Measurements from ENCODE around the gene AGBL1.

Gene AGBL1

DNA sequence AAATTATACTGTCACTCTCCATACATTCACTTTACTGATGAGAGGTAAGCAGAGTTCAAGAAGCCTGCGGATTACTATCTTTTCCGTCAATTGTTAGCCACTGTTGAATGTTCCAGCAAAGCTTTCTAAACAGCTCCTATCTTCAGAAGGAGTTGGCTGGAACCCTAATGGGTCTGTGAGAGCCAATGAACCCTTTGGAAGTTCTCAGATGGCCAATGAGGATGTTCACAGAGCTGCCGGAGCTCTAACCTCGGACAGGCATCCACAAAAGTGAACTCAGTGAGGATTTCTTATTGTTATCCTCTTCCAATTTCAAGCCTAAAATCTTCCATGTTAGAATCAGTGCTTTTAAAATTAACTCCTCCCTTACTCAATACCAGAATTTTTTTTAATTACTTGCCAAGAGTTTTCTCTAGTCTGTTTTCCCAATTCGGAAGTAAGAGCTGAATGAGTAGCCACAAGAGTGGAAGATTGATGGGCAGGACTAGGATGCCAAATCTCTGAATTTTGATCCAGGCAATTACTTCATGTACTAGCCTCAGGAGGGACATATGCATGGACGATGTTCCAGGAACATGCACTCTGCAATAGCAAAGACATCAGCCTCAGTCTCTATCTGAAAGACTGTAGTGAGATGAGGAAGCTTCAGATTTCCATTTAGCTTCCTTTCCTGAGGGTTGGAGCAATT is 78.1 kb downstream of the AGBL1 start:
- H3K4me3 Mint-ChIP-seq, result no peak overlapping the region
- H3K9me3 Mint-ChIP-seq, result no peaks in the 10 kb centered on the region
- no peak for DNase-seq (ENCODE audit: low spot score in 2 of 2)
- ATAC-seq (replicated peaks; ENCODE audit: extremely low read depth, poor library complexity, severe bottlenecking), result no peak
- no peaks in the 10 kb centered on the region for H3K36me3 Mint-ChIP-seq (ENCODE audit: insufficient read depth)
- no peak overlapping the region for H3K27ac Mint-ChIP-seq (ENCODE audit: low read depth)
- H3K4me1 Mint-ChIP-seq, result no peaks in the 10 kb centered on the region
- H3K27me3 Mint-ChIP-seq, result peaks cover 14% of the 10 kb centered on the region

GRCh38 chr15:86159468-86159867 is 79.8 kb downstream of the AGBL1 start:
- no peaks in the 10 kb centered on the region for H3K36me3 Mint-ChIP-seq (ENCODE audit: insufficient read depth)
- no peaks in the 10 kb centered on the region for H3K9me3 Mint-ChIP-seq
- no peak overlapping the region for H3K4me3 Mint-ChIP-seq
- peaks cover 20% of the 10 kb centered on the region for H3K27me3 Mint-ChIP-seq
- no peak for ATAC-seq (replicated peaks; ENCODE audit: extremely low read depth, poor library complexity, severe bottlenecking)
- H3K27ac Mint-ChIP-seq (ENCODE audit: low read depth), result no peak overlapping the region
- DNase-seq (ENCODE audit: low spot score in 2 of 2), result no peak
- no peaks in the 10 kb centered on the region for H3K4me1 Mint-ChIP-seq

- ATAC-seq (replicated peaks; ENCODE audit: extremely low read depth, poor library complexity, severe bottlenecking) (no peak), DNase-seq (ENCODE audit: low spot score in 2 of 2) (no peak)
- H3K4me1 Mint-ChIP-seq, result no peaks in the 10 kb centered on the region
- no peak overlapping the region for H3K27ac Mint-ChIP-seq (ENCODE audit: low read depth)
- H3K4me3 Mint-ChIP-seq, result no peak overlapping the region
- no peaks in the 10 kb centered on the region for H3K36me3 Mint-ChIP-seq (ENCODE audit: insufficient read depth)
- H3K9me3 Mint-ChIP-seq, result no peaks in the 10 kb centered on the region
- peaks cover 28% of the 10 kb centered on the region for H3K27me3 Mint-ChIP-seq
These were observed 81.6 kb downstream of the AGBL1 start for GRCh38 chr15:86161250-86161649.

DNA sequence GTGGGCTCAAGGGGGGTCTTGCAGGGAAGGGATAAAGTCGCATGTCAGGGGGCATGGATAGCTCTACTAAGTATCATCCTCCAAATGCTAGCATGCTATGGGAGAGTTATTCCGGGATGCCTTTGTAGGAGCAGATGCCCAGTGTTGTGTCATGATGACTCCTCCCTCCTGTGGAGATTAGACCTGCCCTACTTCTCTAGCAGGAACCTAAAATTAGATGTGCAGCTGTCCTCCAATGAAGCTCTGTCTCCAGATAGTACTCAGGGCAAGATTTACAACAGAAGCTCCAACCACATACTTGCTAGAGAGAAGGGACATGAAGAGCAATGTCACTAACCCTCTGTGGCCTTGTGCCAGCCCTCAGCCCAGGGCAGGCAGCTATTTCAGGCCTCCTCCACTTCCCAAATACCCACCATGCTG is 82.5 kb downstream of the AGBL1 start:
- H3K36me3 Mint-ChIP-seq (ENCODE audit: insufficient read depth), result no peaks in the 10 kb centered on the region

GRCh38 chr15:86162641-86163040 is 83.0 kb downstream of the AGBL1 start:
- H3K36me3 Mint-ChIP-seq (ENCODE audit: insufficient read depth), result no peaks in the 10 kb centered on the region
- H3K4me3 Mint-ChIP-seq, result no peak overlapping the region
- H3K9me3 Mint-ChIP-seq, result no peaks in the 10 kb centered on the region
- H3K27ac Mint-ChIP-seq (ENCODE audit: low read depth), result no peak overlapping the region
- no peaks in the 10 kb centered on the region for H3K4me1 Mint-ChIP-seq
- peaks cover 32% of the 10 kb centered on the region for H3K27me3 Mint-ChIP-seq
- ATAC-seq (replicated peaks; ENCODE audit: extremely low read depth, poor library complexity, severe bottlenecking) (no peak), DNase-seq (ENCODE audit: low spot score in 2 of 2) (no peak)

More for the DNA sequence above, 82.5 kb downstream of the AGBL1 start:
- DNase-seq (ENCODE audit: low spot score in 2 of 2) (no peak), ATAC-seq (replicated peaks; ENCODE audit: extremely low read depth, poor library complexity, severe bottlenecking) (no peak)
- Mint-ChIP-seq H3K27ac (ENCODE audit: low read depth) (no peak overlapping the region), H3K9me3 (no peaks in the 10 kb centered on the region), H3K27me3 (peaks cover 29% of the 10 kb centered on the region), H3K4me1 (no peaks in the 10 kb centered on the region), H3K4me3 (no peak overlapping the region)

DNA sequence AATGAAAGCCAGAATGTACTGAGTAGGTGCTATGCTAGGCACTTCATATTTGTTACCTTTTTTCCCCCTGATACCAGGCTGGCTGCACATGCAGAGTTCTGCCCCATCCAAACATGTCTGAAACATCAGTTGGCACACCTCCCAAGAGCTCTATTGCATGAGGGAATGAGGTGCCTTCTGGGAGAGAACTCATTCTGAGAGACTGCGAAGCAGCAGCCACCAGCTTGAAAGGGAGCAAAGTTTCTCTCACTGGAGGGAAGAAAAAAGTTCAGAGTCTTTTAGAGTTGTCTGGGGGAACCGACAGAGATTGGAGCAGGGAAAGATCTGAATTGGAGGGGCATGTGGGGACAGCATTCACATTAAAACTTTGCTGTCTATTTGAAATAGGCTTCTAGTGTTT is 84.1 kb downstream of the AGBL1 start:
- Mint-ChIP-seq H3K4me3 (no peak overlapping the region), H3K4me1 (no peaks in the 10 kb centered on the region), H3K27me3 (peaks cover 30% of the 10 kb centered on the region), H3K27ac (ENCODE audit: low read depth) (no peak overlapping the region), H3K36me3 (ENCODE audit: insufficient read depth) (no peaks in the 10 kb centered on the region), H3K9me3 (no peaks in the 10 kb centered on the region)
- DNase-seq (ENCODE audit: low spot score in 2 of 2), result no peak
- ATAC-seq (replicated peaks; ENCODE audit: extremely low read depth, poor library complexity, severe bottlenecking), result no peak

DNA sequence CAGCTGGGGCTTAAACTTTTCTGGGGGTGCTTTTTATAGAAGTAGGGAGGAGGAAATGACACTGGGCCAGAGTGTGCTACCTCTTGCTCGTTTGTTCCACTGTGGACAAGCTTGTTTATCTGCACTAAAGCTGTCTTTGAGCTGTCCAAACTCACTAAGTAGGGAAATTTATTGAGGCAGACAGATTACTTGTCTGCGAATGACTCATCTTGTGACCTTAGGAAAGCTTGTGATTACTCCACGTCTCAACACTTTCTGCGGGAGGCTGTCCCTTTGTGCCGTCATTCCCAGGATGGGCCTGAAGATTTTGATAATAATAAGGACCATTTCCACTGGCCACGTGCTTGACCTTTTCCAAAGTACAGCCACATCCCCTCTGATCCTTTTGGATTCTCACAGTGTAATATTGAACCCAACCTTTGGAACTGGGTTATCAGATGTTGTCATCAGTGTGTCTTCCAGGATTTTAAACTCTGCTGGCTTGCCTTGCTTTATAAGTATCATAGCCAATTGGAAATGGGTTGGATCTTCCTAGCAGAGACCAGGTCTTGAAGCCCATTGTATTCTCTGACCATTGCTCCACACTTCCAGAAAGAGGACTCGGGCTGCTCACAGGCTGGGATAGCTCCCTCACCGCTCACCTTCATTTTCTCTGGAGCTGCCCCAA is 84.7 kb downstream of the AGBL1 start:
- no peaks in the 10 kb centered on the region for H3K4me1 Mint-ChIP-seq
- H3K9me3 Mint-ChIP-seq, result no peaks in the 10 kb centered on the region
- DNase-seq (ENCODE audit: low spot score in 2 of 2) (no peak), ATAC-seq (replicated peaks; ENCODE audit: extremely low read depth, poor library complexity, severe bottlenecking) (no peak)
- no peak overlapping the region for H3K4me3 Mint-ChIP-seq
- H3K36me3 Mint-ChIP-seq (ENCODE audit: insufficient read depth), result no peaks in the 10 kb centered on the region
- H3K27ac Mint-ChIP-seq (ENCODE audit: low read depth), result no peak overlapping the region
- peaks cover 30% of the 10 kb centered on the region for H3K27me3 Mint-ChIP-seq

DNA sequence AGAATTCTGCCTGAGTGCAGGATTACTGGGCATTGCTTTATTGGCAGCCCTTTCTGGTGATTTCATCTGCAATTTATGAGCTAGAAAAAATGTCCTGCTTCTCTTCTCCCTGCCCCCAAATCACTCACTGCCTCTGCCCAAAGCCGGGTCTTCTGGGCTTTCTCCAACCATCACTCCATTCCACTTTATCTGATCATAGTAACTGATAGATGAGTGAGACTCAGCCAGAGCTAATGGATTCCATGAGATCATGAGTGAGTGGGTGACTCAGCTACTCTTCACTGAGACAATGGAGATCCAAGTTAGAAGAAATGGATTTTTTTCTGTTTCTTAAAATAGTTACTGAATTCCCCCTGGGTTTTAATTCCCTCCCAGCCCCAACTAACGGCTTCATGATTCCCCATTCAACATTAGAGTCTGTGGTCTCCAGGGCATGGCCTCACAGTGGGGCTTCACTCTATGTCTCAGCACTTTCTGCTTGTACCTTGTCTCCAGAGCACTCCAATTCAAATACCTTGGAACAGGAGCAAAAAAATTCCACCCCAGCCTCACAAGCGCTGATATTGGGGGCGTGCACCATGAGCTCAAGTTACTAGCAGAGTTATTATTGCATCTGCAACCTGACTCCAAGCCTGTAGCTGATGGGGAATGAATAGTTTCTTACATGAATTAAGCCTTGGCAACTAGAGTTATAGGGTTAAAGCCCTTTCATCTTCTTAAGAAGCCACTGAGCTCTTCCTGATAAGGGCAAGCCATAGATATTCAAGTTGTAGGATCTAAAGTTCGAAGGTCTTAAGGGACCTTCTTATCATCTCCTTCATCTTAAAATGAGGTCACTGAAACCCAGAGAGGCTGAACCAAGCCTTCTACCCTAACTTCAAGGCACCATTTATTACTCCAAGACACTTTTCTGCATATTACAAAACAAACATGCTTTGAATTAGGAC is 85.9 kb downstream of the AGBL1 start:
- peaks cover 30% of the 10 kb centered on the region for H3K27me3 Mint-ChIP-seq
- H3K27ac Mint-ChIP-seq (ENCODE audit: low read depth), result no peak overlapping the region
- H3K4me1 Mint-ChIP-seq, result no peaks in the 10 kb centered on the region
- no peaks in the 10 kb centered on the region for H3K9me3 Mint-ChIP-seq
- DNase-seq (ENCODE audit: low spot score in 2 of 2) (no peak), ATAC-seq (replicated peaks; ENCODE audit: extremely low read depth, poor library complexity, severe bottlenecking) (no peak)
- no peak overlapping the region for H3K4me3 Mint-ChIP-seq
- H3K36me3 Mint-ChIP-seq (ENCODE audit: insufficient read depth), result no peaks in the 10 kb centered on the region

GRCh38 chr15:86167841-86168240 is 88.2 kb downstream of the AGBL1 start:
- no peaks in the 10 kb centered on the region for H3K4me1 Mint-ChIP-seq
- H3K9me3 Mint-ChIP-seq, result no peaks in the 10 kb centered on the region
- H3K27ac Mint-ChIP-seq (ENCODE audit: low read depth), result no peak overlapping the region
- no peak for DNase-seq (ENCODE audit: low spot score in 2 of 2)
- no peaks in the 10 kb centered on the region for H3K36me3 Mint-ChIP-seq (ENCODE audit: insufficient read depth)
- peaks cover 36% of the 10 kb centered on the region for H3K27me3 Mint-ChIP-seq
- no peak overlapping the region for H3K4me3 Mint-ChIP-seq
- no peak for ATAC-seq (replicated peaks; ENCODE audit: extremely low read depth, poor library complexity, severe bottlenecking)

DNA sequence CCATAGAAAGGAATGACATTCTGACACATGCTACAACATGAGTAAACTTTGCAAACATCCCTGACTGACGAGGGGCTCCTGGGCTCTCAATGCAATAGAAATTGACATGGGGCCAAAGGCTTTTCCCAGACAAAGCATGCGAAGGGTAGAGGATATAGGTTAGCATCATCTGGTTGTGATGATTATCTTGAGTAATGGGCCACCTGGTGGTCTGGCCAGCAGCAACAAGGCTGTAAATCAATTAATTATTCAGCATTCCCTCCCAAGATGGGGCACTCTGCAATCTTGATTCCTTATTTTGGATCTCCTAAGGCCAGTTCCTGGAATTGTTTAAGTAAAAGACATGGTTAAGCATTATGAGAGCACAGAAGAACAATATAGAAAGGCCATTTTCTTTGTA is 99.2 kb downstream of the AGBL1 start:
- no peak overlapping the region for H3K4me3 Mint-ChIP-seq
- DNase-seq (ENCODE audit: low spot score in 2 of 2), result no peak
- no peaks in the 10 kb centered on the region for H3K4me1 Mint-ChIP-seq
- H3K36me3 Mint-ChIP-seq (ENCODE audit: insufficient read depth), result no peaks in the 10 kb centered on the region
- H3K9me3 Mint-ChIP-seq, result no peaks in the 10 kb centered on the region
- H3K27me3 Mint-ChIP-seq, result peaks cover 39% of the 10 kb centered on the region
- no peak overlapping the region for H3K27ac Mint-ChIP-seq (ENCODE audit: low read depth)
- no peak for ATAC-seq (replicated peaks; ENCODE audit: extremely low read depth, poor library complexity, severe bottlenecking)

- Mint-ChIP-seq H3K27ac (ENCODE audit: low read depth) (no peak overlapping the region), H3K27me3 (peaks cover 11% of the 10 kb centered on the region), H3K9me3 (no peaks in the 10 kb centered on the region), H3K4me3 (no peak overlapping the region), H3K4me1 (no peaks in the 10 kb centered on the region), H3K36me3 (ENCODE audit: insufficient read depth) (no peaks in the 10 kb centered on the region)
- DNase-seq (ENCODE audit: low spot score in 2 of 2), result no peak
- ATAC-seq (replicated peaks; ENCODE audit: extremely low read depth, poor library complexity, severe bottlenecking), result no peak
These were observed 104.2 kb downstream of the AGBL1 start for GRCh38 chr15:86183596-86184491.

Measured in central memory CD8-positive, alpha-beta T cell (primary cell).